Left ventricle myocardium inferior (tissue), 1 donor: ENCODE results near the gene TTC16. TPM values are rescaled to one million over a fixed set of nuclear protein-coding genes. Genes with fewer than 3 reads are reported as not detected.

Source experiments
- DNase-seq: peaks from one replicate; pipeline ENCODE4 v3.0.0-alpha.2; 2020
- H3K27ac ChIP-seq: fragments of 200-600 bp; replicated peaks from 2 replicates; pipeline ENCODE4 v1.8.0; 2021
- H3K27me3 ChIP-seq: fragments of 200-600 bp; 2 replicates; pipeline ENCODE4 v1.8.0; 2021; ENCODE audit warnings: low read depth
- H3K36me3 ChIP-seq: fragments of 200-600 bp; 2 replicates; pipeline ENCODE4 v1.8.0; 2021
- H3K4me1 ChIP-seq: fragments of 200-600 bp; 2 replicates; pipeline ENCODE4 v1.8.0; 2021
- H3K4me3 ChIP-seq: fragments of 200-600 bp; 2 replicates; pipeline ENCODE4 v1.8.0; 2021; ENCODE audit warnings: mild to moderate bottlenecking, moderate library complexity
- H3K9me3 ChIP-seq: fragments of 200-600 bp; replicated peaks from 2 replicates; pipeline ENCODE4 v1.8.0; 2021
- CTCF ChIP-seq: fragments of 200-600 bp; IDR thresholded peaks from 2 replicates; pipeline ENCODE4 v1.8.0; 2021; ENCODE audit warnings: antibody characterized with exemption, mild to moderate bottlenecking, borderline replicate concordance
- intact Hi-C: fragments of 100-400 bp; cut with micrococcal nuclease; formaldehyde crosslinking; loops from one replicate; pipeline ENCODE4 v1.11.0; 2022
- total RNA-seq: library from RNA; stranded (reverse); fragmentation: NEBNext Ultra II Directional; extraction: Animal tissue kit (Norgen Biotek cat#: 25700); gene quantifications from one replicate; pipeline ENCODE4 v1.2.1, GENCODE V29; 2021
- donor health status: DM: no; HTN: yes; CAD: no; lungs with severe emphysema.

TTC16 gene
- total RNA-seq, 1 donor from 2014 or later: 0.25 TPM

GRCh38 chr9:127767410-127767809 is 51.5 kb downstream of the TTC16 start:
- H3K9me3 ChIP-seq: no peaks in the 10 kb centered on the region
- H3K4me3 ChIP-seq: peak overlapping the region; percentile 74
- H3K27me3 ChIP-seq: peaks cover 1% of the 10 kb centered on the region
- TF ChIP-seq CTCF: no peak
- no peak for DNase-seq
- H3K4me1 ChIP-seq: peaks cover 89% of the 10 kb centered on the region
- H3K27ac ChIP-seq: peak overlapping the region; percentile 93
- intact Hi-C loops: no loop called here
- no peaks in the 10 kb centered on the region for H3K36me3 ChIP-seq

- Histone ChIP-seq H3K9me3 (no peaks in the 10 kb centered on the region), H3K4me3 (peak overlapping the region; percentile 74), H3K36me3 (no peaks in the 10 kb centered on the region), H3K27ac (peak overlapping the region; percentile 93), H3K4me1 (peaks cover 84% of the 10 kb centered on the region), H3K27me3 (no peaks in the 10 kb centered on the region)
- no peak for DNase-seq
- no peak for TF ChIP-seq CTCF
- intact Hi-C loops: no loop called here
Observed at GRCh38 chr9:127767909-127768331, 52.0 kb downstream of the TTC16 start.

- intact Hi-C loops: no loop called here
- peak overlapping the region; percentile 74 for H3K4me3 ChIP-seq
- DNase-seq: no peak
- TF ChIP-seq CTCF: no peak
- peaks cover 76% of the 10 kb centered on the region for H3K4me1 ChIP-seq
- H3K27ac ChIP-seq: peak overlapping the region; percentile 93
- H3K27me3 ChIP-seq: no peaks in the 10 kb centered on the region
- H3K36me3 ChIP-seq: no peaks in the 10 kb centered on the region
- H3K9me3 ChIP-seq: no peaks in the 10 kb centered on the region
Observed at GRCh38 chr9:127768698-127769097, 52.8 kb downstream of the TTC16 start.

GRCh38 chr9:127769101-127769500 is 53.2 kb downstream of the TTC16 start:
- no peak for DNase-seq
- Histone ChIP-seq H3K27me3 (no peaks in the 10 kb centered on the region), H3K4me3 (peak overlapping the region; percentile 74), H3K36me3 (no peaks in the 10 kb centered on the region), H3K9me3 (no peaks in the 10 kb centered on the region), H3K27ac (peak overlapping the region; percentile 93), H3K4me1 (peaks cover 72% of the 10 kb centered on the region)
- intact Hi-C loops: no loop called here
- TF ChIP-seq CTCF: no peak

GRCh38 chr9:127769929-127770582 is 54.2 kb downstream of the TTC16 start:
- Histone ChIP-seq H3K4me3 (peak overlapping the region; percentile 74), H3K36me3 (no peaks in the 10 kb centered on the region), H3K27ac (peak overlapping the region; percentile 93), H3K9me3 (no peaks in the 10 kb centered on the region), H3K27me3 (no peaks in the 10 kb centered on the region), H3K4me1 (peaks cover 63% of the 10 kb centered on the region)
- TF ChIP-seq CTCF: peak; percentile 20
- DNase-seq: no peak
- intact Hi-C loops: no loop called here
